Fibroblast of the conjunctiva (primary cell): Measurements from ENCODE around the gene KNCN.

Experiments used
- DNase-seq: peaks from one replicate; pipeline ENCODE4 v3.0.0-alpha.2; 2010; ENCODE audit warnings: low read depth

KNCN gene

DNA sequence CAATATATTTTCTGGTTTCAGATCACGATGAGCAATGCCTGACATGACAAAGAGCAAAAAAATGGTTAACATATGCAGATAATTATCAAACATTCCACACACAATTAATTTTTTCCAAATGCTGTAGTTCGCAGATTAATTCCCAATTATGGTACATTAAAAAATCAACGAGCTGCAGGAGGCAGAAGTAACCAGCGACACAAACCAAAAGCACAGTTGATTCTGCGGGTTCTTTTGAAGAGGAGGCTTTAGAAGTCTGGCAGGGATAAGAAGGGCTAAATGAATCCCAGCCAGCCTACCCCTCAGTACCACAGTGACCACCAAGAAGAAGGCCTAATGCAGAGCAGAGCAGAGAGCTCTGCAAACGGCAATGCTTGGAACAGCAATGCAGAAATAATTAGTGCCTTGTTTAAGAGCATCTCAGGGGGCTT, 17.0 kb upstream of the KNCN start:
- no peak for DNase-seq

DNA sequence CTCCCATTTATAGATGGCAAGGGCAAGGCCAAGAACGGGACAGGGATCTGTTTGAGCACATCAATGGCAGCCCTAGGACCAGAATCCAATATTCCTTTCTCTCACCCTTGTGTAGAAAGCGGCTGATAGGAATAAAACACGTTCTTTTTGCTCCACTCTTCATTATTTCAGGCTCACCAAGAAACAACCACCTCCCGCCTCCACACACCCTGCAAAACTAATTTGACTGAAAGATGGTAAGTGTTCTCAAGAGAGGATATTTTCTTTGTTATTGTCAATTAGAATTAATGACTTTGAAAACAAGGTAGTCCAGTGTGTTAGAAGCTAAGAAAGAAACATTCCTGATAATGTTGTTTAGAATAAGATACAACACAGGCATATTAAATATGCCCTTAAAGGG, 11.9 kb upstream of the KNCN start:
- no peak for DNase-seq

DNA sequence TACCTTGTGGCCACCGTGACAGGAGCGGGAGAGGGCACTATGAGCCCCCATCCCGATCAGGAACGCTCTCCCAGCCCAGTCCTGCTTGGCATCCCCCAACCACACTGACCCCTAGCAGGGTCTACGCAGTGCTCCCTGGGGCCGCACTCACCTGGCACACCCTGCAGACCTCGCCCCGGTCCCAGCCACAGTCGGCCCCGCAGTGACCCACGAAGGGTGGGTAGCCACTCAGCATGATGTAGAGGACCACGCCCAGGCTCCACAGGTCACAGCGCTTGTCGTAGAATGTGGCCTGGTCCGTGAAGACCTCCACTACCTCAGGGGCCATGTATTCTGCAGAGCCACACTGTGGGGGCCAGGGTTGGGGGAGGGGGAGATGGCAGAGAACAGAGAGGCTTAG, 11.1 kb upstream of the KNCN start:
- no peak for DNase-seq

DNA sequence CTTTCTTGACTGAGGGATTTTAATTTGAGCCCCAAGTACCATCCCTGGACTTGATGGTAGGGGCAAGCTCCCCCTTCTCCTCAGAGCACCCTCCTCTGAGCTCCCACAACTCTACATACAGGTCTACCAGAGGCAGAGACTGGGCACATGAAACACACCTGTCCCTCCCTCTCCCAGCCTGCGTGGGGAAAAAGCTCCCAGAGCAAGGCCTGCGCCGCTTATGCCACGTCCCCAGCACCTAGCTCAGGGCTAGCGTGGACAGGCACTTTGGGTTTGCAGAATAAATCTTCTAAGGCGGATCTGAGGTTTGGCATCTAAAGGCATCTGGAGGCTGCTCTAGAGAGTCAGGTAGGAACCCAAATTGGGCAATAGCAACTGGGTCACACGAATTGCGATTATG, 7.5 kb upstream of the KNCN start:
- DNase-seq: no peak

DNA sequence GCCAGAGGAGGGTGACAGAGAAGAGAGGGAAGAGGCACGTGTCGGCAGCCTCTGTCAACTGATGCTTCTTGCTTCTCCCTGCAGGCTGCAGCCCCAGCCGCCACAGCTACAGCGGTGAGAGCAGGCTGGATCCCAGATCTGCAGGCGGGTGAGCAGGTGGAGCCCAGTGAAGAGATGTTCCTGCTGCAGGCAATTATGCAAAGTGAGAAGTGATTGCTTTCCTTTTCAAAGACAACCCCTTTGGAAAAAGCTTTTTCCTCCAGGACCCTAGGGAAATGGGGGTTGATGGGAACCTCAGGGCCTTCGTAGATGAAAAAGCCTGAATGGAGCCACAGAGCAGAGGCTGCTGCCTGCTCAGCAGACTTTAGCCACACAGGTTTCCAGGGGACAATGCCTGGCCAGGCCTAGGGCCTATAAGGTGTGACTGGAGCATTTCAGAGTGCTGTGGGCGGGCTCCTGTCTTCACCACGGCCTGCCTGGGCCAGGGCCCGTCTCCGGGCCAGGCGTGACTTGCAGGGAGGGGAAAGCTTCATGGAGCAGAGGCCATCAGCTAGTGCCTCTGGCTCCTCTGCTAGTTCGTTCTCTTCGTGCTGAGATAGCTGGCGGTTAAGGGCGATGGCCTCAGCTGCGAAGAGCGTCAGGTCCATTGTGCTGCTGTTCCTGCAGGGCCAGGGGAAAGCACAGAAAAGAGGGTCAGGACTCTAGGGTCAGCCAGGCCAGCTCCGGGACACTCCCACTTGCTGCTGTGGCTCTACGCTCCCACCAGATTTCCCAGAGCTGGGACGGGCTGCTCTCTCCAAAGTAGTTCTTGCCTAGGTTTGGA, 6.9 kb upstream of the KNCN start:
- no peak for DNase-seq

DNA sequence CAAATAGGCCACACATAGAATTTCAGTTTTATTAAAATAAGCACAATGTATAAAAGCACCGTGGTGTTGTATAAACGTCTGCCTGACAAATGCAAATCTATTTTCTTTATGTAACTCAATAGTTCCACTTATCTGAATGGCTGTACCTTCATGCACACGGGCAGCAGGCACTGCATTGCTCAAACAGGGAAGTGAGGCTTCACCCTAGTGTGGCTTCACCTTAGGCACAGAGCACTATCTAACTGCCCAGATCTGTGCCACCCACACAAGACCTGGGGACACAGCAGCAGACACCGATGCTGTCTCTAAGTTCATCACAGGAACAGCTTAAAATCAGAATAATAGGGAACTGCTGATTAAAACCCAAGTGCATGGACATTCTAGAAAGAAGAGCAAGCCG, 6.0 kb upstream of the KNCN start:
- no peak for DNase-seq

DNA sequence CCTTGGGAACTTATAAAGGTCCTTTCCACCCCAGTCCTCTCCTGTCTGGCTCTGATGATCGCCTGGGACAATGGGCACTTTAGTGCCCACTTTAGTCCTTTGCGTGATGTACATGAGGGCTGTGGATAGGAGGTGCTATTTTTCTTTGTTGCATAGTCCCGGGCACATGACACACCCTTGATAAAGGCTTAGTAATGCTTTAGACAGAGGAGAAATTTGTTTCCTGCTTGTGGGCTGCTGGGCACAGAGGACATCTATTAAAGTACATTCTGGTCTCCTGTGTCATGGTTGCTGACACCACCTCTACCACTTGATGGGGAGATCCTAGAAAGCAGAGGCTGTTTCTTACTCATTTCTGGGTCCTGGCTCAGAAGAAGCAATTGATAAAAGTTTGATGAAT, 5.4 kb upstream of the KNCN start:
- no peak for DNase-seq

DNA sequence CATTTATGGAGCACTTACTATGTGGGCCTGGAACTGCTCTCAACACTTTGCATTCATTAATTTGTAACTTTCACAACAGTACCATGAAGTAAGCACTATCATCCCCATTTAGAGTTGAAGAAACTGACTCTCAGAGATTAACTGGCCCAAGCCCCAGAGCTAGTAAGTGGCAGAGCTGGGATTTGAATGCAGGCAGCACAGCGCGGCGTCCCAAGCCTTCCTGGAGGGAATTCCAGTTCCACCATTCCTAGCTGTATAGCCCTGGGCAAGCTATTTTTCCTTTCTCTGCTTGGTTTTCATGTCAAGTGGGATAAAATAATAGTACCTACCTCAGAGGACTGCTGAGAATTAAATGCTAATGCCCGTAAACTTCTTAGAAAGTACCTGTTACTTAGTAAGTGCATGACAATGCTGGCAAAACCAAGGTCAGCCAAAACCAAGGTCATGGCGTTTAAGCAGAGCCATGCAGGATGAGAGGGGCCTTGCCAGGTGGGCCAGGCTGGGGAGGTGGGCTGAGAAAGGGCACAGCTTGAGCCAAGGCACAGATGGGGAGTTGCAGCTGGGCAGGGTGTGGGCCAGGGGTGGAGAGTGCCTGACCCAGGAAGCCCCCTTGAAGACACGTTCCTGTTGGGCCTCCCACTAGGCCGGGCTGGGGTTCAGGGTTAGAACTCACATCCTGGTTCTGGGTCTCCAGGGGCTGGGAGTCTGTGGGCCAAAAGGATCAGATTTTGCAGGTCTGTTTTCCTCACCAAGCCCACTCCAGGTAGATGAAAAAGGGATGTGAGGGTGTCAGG, 4.6 kb upstream of the KNCN start:
- DNase-seq: no peak

DNA sequence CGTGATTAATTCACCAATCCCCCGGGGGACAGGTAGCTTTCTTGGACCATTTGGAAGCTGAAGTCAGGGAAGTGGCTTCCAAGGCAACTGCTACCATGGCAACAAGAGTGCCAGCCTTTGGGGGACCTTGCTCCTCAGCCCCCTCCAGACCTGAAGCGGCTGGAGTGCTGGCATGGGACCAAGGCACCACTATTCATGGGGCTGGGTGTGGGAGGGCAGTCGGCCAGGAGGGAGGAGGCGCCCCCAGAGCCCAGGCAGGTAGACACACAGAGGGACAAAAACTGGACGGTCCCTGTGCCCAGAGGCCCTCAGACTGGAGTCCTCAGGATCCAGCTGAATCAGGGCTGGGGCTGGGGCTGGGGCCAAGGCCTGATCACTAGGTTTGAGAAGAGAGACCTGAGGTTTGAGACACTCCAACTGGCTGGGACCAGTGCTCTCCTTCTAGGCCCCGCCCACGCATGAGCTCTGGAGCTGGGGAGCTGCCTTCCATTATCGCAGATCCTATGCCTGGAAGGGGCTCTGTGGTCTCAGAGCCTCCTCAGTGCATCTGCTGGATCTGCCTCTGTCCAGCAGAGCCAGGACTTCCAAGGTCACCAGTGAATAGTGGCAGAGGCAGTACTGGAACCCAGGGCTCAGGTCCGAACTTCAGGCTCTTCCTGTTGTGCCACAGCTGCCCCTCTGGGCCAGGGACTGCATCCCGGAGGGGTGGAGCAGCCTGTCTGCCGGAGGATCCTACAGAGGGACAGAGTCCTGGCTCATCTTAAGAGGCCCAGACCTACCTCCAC, 3.3 kb upstream of the KNCN start:
- DNase-seq: no peak

DNA sequence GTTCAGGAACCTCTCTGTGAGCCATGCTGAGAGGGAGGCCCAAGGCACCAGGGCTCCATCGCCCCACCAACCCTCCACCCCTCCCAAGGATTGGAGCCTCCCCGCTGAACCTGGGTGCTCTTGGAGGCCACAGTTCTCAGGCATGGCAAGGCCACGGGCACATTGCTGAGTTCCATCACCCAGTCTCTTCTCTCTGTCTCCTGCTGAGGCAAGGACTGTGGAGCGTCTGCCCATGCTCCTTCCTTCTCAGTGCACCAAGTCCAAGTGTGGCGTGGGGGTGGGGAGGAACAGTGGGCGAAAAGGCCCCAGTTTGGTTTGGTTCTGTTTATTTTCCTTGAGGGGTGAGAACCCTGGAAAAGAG, 2.8 kb upstream of the KNCN start:
- no peak for DNase-seq

DNA sequence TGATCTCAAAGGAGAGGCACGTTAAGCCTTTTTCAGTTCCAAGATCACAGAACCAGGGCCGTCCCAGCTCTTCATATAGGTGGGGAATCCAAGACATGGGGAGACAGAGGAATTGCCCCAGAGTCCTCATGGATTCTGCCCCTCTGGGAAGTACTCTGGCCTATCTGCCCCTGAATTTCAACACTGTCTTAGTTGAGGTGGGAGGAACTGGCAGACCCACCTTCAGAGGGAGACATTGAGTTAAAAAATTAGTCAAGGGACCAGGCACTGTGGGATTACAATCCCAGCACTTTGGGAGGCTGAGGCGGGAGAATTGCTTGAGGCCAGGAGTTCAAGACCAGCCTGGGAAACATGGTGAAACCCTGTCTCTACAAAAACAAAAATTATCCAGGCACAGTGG, 2.1 kb upstream of the KNCN start:
- DNase-seq: no peak

DNA sequence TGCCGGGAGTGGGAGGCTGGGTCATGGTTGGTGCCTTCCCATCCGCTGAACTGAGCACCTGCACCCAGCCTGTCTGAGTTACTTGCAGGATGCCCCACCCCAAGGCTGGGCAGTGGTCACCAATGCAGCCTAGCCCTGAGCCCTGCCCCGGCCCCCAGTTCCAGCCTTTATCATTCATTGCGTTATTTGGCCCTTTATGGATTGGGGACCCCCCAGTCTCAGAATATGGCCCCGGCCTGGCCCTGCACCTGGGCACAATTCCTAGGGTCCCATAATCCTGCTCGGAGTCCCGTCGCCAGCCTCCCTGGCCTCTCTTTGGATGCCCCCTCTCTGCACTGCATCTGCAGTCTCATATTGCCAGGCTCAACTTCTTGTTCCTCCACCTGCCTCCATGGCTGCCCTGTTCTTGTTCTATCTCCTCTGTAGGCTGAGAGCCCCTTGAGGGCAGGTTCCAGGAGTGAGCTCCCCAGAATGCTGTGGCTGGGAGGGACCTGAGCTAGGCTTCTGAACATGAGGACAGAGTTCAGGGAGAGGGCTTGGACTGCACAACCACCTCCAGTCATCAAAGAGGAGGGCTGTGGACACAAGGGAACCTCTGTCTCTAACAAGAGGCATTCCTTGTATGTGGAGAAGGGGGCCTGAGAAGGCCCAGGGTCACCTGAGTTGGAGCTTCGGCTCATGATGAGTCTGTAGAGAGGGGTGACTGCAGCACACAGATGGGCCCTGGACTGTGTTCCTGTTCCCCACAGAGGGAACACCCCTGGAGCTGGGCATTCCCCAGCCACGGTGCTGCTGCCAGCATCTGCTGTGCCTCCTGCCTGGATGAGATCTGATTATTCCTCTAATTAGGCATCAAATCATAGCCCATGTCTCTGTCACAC, 1.1 kb upstream of the KNCN start:
- no peak for DNase-seq

DNA sequence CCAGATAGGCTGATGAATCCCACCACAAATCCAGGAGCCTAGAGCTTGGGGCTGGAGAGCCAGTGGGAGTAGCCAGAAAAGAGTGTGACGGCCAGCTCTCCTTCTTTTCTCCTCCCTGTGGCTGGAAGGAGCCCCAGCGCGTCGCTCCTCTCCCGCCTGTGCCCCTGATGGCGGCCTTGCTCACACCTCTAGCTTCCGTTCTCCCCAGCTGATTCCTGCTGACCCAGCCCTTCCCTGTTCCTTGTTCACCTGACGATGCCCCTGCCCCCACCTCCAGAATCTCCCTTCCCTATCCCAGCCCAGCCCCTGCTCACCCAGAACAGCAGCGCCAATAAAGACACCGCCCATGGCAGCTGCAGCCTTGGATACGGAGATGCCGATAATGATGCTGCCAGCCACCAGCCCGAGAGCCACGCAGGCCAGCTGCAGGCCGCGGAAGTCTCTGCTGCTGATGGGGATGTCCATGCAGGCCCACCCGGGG, 656 bp downstream of the KNCN start:
- no peak for DNase-seq

DNA sequence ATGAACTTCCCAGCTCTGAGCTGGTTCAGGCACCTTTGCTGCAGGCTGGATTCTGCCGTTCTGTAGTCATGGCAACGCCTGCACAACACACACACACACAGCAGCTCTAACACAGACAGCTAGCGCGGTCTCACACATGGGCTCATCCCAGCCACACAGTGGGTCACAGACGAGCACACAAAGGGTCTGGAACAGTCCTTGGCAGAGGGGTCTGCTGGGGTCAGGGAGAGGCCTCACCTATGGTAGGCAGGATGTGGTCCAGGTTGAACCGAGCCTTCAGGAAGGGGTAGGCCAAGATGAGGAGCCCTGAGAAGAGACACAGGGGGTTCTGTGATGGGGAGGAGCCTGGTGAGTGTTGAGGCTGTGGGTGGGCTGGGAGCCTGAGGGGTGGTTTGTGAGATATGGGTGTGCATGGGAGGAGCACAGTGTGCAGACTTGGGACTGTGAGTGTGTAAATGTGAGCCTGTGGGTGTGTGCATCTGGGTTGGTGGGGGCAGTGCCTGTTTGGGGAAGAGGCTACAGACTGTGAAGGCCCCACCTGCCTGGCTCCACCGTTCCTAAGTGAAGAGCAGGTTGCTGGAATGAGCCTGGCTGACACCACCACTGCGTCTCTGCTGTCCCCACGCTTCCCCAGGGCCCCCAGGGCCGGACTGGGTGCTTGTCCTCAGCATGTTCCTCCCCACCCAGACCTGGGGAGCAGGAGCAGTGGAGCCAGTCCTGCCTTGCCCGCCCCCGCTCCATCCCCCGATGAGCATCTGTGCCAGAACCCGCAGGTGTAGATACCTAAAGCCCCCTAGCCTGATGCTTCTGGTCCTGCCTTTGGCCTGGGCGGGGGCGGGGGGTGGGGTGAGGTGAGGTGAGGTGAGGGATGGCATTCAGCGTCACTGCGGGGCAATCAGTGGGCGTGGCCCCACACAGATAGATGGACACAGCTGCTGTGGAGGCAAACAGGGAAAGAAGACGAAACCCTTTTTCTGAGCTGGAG, 1.5 kb downstream of the KNCN start:
- peak; percentile 12 for DNase-seq

DNA sequence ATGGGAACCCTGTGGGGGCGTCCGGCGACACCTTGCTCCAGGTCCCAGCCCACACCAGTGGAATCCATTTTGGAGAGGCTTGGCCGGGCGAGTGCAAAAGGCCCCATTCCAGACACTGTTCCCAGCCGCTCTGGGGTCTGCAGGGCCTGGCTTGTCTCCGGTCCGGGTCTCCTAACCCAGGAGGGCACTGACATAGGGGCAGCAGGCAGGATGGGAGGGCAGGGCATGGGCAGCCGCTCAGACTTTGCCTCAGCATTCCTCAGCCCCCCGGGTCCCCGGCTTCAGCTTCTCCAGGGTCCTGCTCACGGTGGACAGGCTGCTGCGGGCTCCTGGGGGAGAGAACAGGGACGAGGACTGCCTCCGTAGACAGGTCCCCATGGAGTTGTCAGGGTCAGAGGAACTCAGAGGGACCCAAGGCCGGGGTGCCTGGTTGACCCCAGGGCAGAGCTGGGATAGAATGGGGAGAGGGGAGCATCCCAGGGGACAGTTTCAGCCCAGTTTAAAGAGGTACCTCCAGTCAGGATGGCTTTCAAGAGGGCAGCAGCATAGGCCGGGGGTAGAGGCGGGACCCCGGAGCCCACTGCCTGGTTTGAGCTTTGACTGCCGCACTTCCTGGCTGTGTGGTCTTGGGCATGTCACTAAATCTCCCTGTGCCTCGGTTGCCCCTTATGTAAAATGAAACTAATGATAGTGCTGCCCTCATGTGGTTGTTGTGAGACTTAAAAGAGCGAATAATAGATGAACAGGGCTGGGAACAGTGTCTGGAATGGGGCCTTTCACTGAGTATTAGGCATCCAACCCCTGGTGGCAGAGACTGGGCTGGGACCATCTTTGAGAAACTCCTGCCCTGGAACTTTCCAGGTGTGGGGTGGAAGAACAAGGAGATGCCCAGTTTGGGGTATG, 3.7 kb downstream of the KNCN start:
- peak; percentile 31 for DNase-seq

DNA sequence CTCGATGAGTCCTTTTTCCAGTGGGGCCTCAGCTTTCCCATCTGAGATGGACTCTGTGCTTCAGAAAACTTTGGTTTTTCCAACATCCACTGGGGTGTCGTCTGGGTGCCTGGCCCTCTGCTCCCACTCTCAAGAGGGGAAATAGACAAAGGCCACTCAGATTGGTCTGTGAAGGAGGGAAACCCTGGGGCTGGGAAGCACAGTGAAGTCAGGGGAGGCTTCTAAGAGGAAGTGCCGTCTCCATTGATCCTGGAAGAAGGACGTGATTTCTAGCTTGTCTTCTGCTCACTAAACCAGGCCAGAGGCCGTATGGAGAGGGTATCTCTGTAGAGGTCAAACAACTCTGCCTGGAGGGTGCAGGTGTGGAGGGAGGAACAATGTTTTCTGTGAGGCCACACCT, 5.2 kb downstream of the KNCN start:
- DNase-seq: no peak

DNA sequence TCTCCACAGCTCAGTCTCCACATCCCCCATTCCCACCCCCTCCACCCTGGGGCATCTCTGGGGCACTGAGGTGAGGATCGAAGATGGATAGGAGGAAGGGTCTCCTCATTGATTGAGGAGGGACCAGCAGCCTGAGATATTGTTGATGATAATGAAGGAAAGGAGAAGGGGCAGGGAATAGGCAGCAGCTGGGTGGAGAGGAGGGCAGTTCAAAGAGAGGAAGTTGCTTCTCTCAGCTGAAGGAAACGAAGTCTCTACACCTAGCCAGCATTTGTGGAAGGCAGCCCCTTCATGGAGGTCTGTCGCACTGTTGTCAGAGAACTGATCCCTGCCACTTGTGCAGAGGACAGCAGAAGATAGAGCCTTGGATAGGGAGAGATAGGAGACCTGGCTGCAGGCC, 5.7 kb downstream of the KNCN start:
- DNase-seq: no peak

DNA sequence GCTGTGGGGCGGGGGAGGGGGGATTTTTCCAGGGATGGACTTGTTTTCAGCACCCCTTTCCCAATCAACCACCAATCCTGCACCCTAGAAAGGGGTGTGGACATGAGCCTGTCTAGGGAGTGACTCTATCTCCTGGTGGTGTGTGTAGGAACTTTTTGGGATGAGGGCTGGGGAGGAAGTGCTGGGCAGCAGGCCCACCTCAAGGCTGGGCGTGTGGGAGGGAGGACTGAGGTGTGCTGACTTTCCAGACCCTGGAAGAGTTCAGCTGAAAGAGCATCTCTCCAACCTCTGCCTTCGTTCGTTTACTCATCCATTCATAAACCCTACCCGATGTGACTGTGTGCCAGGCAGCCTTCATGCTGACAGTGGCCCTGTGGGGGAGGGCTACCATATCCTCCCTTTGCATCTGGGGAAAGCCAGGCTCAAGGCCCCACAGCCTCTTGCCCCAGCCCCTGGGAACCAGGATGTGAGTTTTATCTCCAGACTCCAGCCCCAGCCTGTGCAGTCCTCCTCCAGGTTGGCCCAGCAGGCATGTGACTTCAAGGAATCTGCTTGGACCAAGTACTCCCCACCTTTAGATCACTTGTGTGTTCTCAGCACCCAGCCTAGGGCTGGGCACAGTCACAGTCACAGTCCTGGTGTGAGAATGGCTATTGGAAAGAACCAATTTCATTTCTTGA, 6.7 kb downstream of the KNCN start:
- DNase-seq: no peak
